HL-60 (cell line): ENCODE data around the gene CDK15.
A peak's percentile ranks its signal among the peaks of the same experiment; 100 is the strongest.

Experiments
- DNase-seq, 2 experiments: peaks; one replicate each; pipeline ENCODE4 v3.0.0-alpha.2; 2010 to 2020; ENCODE audit warnings: low read depth in 1 of 2, low spot score in 1 of 2
- H3K27ac ChIP-seq: fragments of 250-450 bp; sonication (Bioruptor Pico); replicated peaks from 2 replicates; pipeline ENCODE4 v1.5.1; 2020; ENCODE audit warnings: mild to moderate bottlenecking, moderate library complexity
- H3K27me3 ChIP-seq: fragments of 250-450 bp; sonication (Bioruptor Pico); 2 replicates; pipeline ENCODE4 v1.5.1; 2021; ENCODE audit warnings: mild to moderate bottlenecking, moderate library complexity; ENCODE audit not compliant: insufficient read depth, poor library complexity, severe bottlenecking
- H3K4me3 ChIP-seq: replicated peaks from 2 replicates; pipeline ENCODE4 v1.5.1; 2011; ENCODE audit warnings: mild to moderate bottlenecking, control low read depth, low read length; ENCODE audit not compliant: insufficient read depth
- GABPA ChIP-seq: IDR thresholded peaks from 2 replicates; pipeline ENCODE4 v1.6.1; 2012; ENCODE audit warnings: low read depth
- POLR2AphosphoS5 ChIP-seq: IDR thresholded peaks from 2 replicates; pipeline ENCODE4 v1.6.1; 2012; ENCODE audit warnings: low read depth
- SPI1 ChIP-seq: IDR thresholded peaks from 2 replicates; pipeline ENCODE4 v1.6.1; 2012; ENCODE audit warnings: low read depth, mild to moderate bottlenecking, borderline replicate concordance
- TF ChIP-seq, protein P1 (sequence below): IDR thresholded peaks from 2 replicates; pipeline ENCODE4 v1.6.1; 2012; ENCODE audit warnings: low read depth; ENCODE audit not compliant: insufficient replicate concordance
- TF ChIP-seq, protein P2 (sequence below): IDR thresholded peaks from one replicate; pipeline ENCODE4 v1.5.1; 2011; ENCODE audit warnings: low read length, control low read depth, inconsistent platforms; ENCODE audit not compliant: insufficient read depth

Gene CDK15

DNA sequence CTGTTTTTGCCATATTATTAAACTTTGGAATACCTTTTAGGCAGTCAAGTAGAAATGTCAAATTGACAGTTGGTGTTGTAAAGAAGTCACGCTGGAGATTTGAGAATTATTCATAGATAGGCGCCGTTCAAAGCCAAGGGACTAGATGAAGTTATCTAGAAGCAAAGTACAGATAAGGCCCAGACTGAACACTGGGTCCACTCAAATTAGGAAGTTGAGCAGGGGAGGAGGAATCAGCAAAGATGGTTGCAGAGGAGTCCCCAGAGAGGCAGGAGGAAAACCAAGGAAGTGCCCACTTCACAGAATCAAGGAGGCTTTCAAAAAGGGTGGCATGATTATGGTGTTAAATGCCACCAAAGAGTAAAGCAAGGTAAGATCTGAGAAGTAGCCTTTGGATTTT lies 16.0 kb upstream of the CDK15 start:
- TF ChIP-seq, protein P1, sequence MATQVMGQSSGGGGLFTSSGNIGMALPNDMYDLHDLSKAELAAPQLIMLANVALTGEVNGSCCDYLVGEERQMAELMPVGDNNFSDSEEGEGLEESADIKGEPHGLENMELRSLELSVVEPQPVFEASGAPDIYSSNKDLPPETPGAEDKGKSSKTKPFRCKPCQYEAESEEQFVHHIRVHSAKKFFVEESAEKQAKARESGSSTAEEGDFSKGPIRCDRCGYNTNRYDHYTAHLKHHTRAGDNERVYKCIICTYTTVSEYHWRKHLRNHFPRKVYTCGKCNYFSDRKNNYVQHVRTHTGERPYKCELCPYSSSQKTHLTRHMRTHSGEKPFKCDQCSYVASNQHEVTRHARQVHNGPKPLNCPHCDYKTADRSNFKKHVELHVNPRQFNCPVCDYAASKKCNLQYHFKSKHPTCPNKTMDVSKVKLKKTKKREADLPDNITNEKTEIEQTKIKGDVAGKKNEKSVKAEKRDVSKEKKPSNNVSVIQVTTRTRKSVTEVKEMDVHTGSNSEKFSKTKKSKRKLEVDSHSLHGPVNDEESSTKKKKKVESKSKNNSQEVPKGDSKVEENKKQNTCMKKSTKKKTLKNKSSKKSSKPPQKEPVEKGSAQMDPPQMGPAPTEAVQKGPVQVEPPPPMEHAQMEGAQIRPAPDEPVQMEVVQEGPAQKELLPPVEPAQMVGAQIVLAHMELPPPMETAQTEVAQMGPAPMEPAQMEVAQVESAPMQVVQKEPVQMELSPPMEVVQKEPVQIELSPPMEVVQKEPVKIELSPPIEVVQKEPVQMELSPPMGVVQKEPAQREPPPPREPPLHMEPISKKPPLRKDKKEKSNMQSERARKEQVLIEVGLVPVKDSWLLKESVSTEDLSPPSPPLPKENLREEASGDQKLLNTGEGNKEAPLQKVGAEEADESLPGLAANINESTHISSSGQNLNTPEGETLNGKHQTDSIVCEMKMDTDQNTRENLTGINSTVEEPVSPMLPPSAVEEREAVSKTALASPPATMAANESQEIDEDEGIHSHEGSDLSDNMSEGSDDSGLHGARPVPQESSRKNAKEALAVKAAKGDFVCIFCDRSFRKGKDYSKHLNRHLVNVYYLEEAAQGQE = no peak
- peak in 1 of 2 experiments; percentile 17 for DNase-seq
- H3K27me3 ChIP-seq = no peaks in the 10 kb centered on the region
- no peak overlapping the region for H3K4me3 ChIP-seq
- peak overlapping the region; percentile 29 for H3K27ac ChIP-seq

GRCh38 chr2:201790989-201791388 lies 15.3 kb upstream of the CDK15 start:
- Histone ChIP-seq H3K27ac (no peak overlapping the region; the same call in 1 of the 2 replicates), H3K27me3 (no peaks in the 10 kb centered on the region), H3K4me3 (no peak overlapping the region)
- no peak for DNase-seq
- no peak for TF ChIP-seq POLR2AphosphoS5
- TF ChIP-seq, protein P2, sequence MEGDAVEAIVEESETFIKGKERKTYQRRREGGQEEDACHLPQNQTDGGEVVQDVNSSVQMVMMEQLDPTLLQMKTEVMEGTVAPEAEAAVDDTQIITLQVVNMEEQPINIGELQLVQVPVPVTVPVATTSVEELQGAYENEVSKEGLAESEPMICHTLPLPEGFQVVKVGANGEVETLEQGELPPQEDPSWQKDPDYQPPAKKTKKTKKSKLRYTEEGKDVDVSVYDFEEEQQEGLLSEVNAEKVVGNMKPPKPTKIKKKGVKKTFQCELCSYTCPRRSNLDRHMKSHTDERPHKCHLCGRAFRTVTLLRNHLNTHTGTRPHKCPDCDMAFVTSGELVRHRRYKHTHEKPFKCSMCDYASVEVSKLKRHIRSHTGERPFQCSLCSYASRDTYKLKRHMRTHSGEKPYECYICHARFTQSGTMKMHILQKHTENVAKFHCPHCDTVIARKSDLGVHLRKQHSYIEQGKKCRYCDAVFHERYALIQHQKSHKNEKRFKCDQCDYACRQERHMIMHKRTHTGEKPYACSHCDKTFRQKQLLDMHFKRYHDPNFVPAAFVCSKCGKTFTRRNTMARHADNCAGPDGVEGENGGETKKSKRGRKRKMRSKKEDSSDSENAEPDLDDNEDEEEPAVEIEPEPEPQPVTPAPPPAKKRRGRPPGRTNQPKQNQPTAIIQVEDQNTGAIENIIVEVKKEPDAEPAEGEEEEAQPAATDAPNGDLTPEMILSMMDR = no peak
- TF ChIP-seq, protein P1 = no peak
- TF ChIP-seq GABPA = no peak
- no peak for TF ChIP-seq SPI1

DNA sequence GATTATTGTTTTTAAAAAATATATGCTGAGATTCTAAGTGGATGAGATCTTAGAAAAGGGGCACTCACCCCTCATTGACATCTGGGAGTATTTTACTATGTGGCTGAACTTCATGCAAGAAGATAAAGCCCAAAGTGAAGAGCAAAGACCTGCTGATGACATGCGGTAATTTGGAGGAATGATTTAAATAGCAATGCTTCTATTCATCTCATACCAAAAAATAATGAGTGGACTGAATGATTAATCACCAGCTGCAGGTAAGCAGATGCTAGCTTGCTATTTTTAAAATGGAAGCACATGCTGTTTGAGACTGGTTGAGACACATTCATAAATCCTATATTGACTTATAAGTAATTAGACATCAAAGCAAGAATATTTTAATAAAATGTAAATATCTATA lies 12.7 kb upstream of the CDK15 start:
- Histone ChIP-seq H3K27me3 (no peaks in the 10 kb centered on the region), H3K4me3 (no peak overlapping the region), H3K27ac (no peak overlapping the region)
- TF ChIP-seq, protein P2 = no peak
- TF ChIP-seq SPI1 (no peak), GABPA (no peak), POLR2AphosphoS5 (no peak)
- TF ChIP-seq, protein P1 = no peak
- DNase-seq = no peak

- TF ChIP-seq POLR2AphosphoS5 = no peak
- TF ChIP-seq, protein P1 = no peak
- TF ChIP-seq, protein P2 = no peak
- Histone ChIP-seq H3K4me3 (no peak overlapping the region), H3K27ac (no peak overlapping the region), H3K27me3 (no peaks in the 10 kb centered on the region)
- no peak for DNase-seq
These were observed 12.0 kb upstream of the CDK15 start for GRCh38 chr2:201794294-201794693.
